ENCODE measurements around the gene PARP15. TPM values are rescaled to one million over a fixed set of nuclear protein-coding genes. Genes with fewer than 3 reads are reported as not detected.

Gene PARP15
- not detected for total RNA-seq

GRCh38 chr3:122577409-122578031 lies at the start of gene PARP15:
TSS of gene PARP15 (plus strand) at chr3:122577650. CDS start at chr3:122577668, 18 bp downstream.
- Histone ChIP-seq H3K27me3 (no peaks in the 10 kb centered on the region), H3K27ac (no peak within 1 kb of the TSS), H3K9me3 (peaks cover 0 to 12% of the 10 kb centered on the region in 2 donors), H3K4me1 (peaks cover 0 to 4% of the 10 kb centered on the region in 2 donors), H3K36me3 (no peaks in the 10 kb centered on the region), H3K4me3 (peak within 1 kb of the TSS; percentile 48 to 58)
- intact Hi-C loops (cut with DNase I): no loop called here
- no peak for DNase-seq (ENCODE audit: low spot score in 2 of 2)
- no peak for TF ChIP-seq CTCF (IDR thresholded peaks at IDR 0.05)

GRCh38 chr3:122530164-122530563 lies 47.3 kb upstream of the PARP15 start:
- Histone ChIP-seq H3K4me1 (no peaks in the 10 kb centered on the region), H3K9me3 (no peaks in the 10 kb centered on the region), H3K27ac (no peak overlapping the region), H3K27me3 (no peaks in the 10 kb centered on the region), H3K4me3 (no peak overlapping the region), H3K36me3 (peaks cover 46 to 58% of the 10 kb centered on the region in 2 donors)
- no peak for TF ChIP-seq CTCF (IDR thresholded peaks at IDR 0.05)
- DNase-seq (ENCODE audit: low spot score in 2 of 2): no peak
- intact Hi-C loops (cut with DNase I): no loop called here

- peaks cover 49 to 67% of the 10 kb centered on the region in 2 donors for H3K36me3 ChIP-seq
- no peak overlapping the region for H3K27ac ChIP-seq
- intact Hi-C loops (cut with DNase I): no loop called here
- H3K4me1 ChIP-seq: no peaks in the 10 kb centered on the region
- no peak for TF ChIP-seq CTCF (IDR thresholded peaks at IDR 0.05)
- H3K9me3 ChIP-seq: no peaks in the 10 kb centered on the region
- no peaks in the 10 kb centered on the region for H3K27me3 ChIP-seq
- no peak for DNase-seq (ENCODE audit: low spot score in 2 of 2)
- no peak overlapping the region for H3K4me3 ChIP-seq
Measured at GRCh38 chr3:122533480-122533879, 44.0 kb upstream of the PARP15 start.

- no peaks in the 10 kb centered on the region for H3K27me3 ChIP-seq
- peaks cover 52 to 63% of the 10 kb centered on the region in 2 donors for H3K36me3 ChIP-seq
- DNase-seq (ENCODE audit: low spot score in 2 of 2): no peak
- no peak for TF ChIP-seq CTCF (IDR thresholded peaks at IDR 0.05)
- intact Hi-C loops (cut with DNase I): no loop called here
- H3K9me3 ChIP-seq: no peaks in the 10 kb centered on the region
- no peaks in the 10 kb centered on the region for H3K4me1 ChIP-seq
- H3K4me3 ChIP-seq: no peak overlapping the region
- no peak overlapping the region for H3K27ac ChIP-seq
Measured at GRCh38 chr3:122533931-122534334, 43.5 kb upstream of the PARP15 start.

GRCh38 chr3:122535964-122536631 lies 41.4 kb upstream of the PARP15 start:
- Histone ChIP-seq H3K9me3 (no peaks in the 10 kb centered on the region), H3K36me3 (peaks cover 67 to 69% of the 10 kb centered on the region in 2 donors), H3K4me1 (no peaks in the 10 kb centered on the region), H3K27me3 (no peaks in the 10 kb centered on the region), H3K4me3 (no peak overlapping the region), H3K27ac (no peak overlapping the region)
- DNase-seq (ENCODE audit: low spot score in 2 of 2): no peak
- no peak for TF ChIP-seq CTCF (IDR thresholded peaks at IDR 0.05)
- intact Hi-C loops (cut with DNase I): no loop called here

All from ascending aorta (tissue), 2 donors.